Spleen (tissue), 11 donors: Measurements from ENCODE around the gene PGM3. TPM values are rescaled to one million over a fixed set of nuclear protein-coding genes. Genes with fewer than 3 reads are reported as not detected.

ENCODE experiments used
- DNase-seq: peaks from one replicate; pipeline ENCODE4 v3.0.0-alpha.2; 2020
- H3K27ac ChIP-seq, 8 donors: fragments of 200-600 bp; sonication (generic) in 7 of 8; 1 replicate in 4 of 8; 2 replicates in 4 of 8; pipeline versions ENCODE4 v1.5.0 to v1.8.0; 2016 to 2021; ENCODE audit warnings: inconsistent platforms in 4 of 8, mild to moderate bottlenecking in 4 of 8, moderate library complexity in 1 of 8
- H3K27me3 ChIP-seq, 7 donors: fragments of 200-600 bp; sonication (generic) in 6 of 7; replicated peaks in 1 of 7; 1 replicate in 4 of 7; 2 replicates in 3 of 7; pipeline versions ENCODE4 v1.5.0 to v1.8.0; 2016 to 2021; ENCODE audit warnings: inconsistent platforms in 3 of 7, mild to moderate bottlenecking in 1 of 7
- H3K36me3 ChIP-seq, 6 donors: fragments of 200-600 bp; sonication (generic) in 5 of 6; 1 replicate in 4 of 6; 2 replicates in 2 of 6; pipeline versions ENCODE4 v1.5.0 to v1.8.0; 2016 to 2021; ENCODE audit warnings: inconsistent platforms in 2 of 6
- H3K4me1 ChIP-seq, 6 donors: fragments of 200-600 bp; sonication (generic) in 5 of 6; 1 replicate in 3 of 6; 2 replicates in 3 of 6; pipeline versions ENCODE4 v1.5.0 to v1.8.0; 2016 to 2021; ENCODE audit warnings: inconsistent platforms in 3 of 6
- H3K4me3 ChIP-seq, 8 donors: fragments of 200-600 bp; sonication (generic) in 7 of 8; 1 replicate in 4 of 8; 2 replicates in 4 of 8; pipeline versions ENCODE4 v1.5.0 to v1.8.0; 2016 to 2021; ENCODE audit warnings: inconsistent platforms in 4 of 8, mild to moderate bottlenecking in 4 of 8, moderate library complexity in 2 of 8
- H3K9me3 ChIP-seq, 8 donors: fragments of 200-600 bp; sonication (generic) in 7 of 8; 1 replicate in 4 of 8; 2 replicates in 4 of 8; pipeline versions ENCODE4 v1.5.0 to v1.8.0; 2016 to 2021; ENCODE audit warnings: inconsistent platforms in 4 of 8
- CTCF ChIP-seq, 11 experiments: fragments of 200-600 bp in 7 of 11; fragments of 450-650 bp in 4 of 11; sonication (generic) in 4 of 11; IDR thresholded peaks in 8 of 11; conservative IDR thresholded peaks in 3 of 11; 1 replicate in 7 of 11; 2 replicates in 4 of 11; pipeline versions ENCODE4 v1.4.0 to v1.8.0; 2016 to 2021; ENCODE audit warnings: antibody characterized with exemption in 11 of 11, inconsistent platforms in 4 of 11, mild to moderate bottlenecking in 1 of 11
- POLR2A ChIP-seq, 3 donors: fragments of 450-650 bp; IDR thresholded peaks; one replicate each; pipeline ENCODE4 v1.5.1; 2017; ENCODE audit warnings: antibody characterized with exemption in 3 of 3, mild to moderate bottlenecking in 1 of 3
- POLR2AphosphoS5 ChIP-seq, 3 donors: sonication (generic); formaldehyde crosslinking; IDR thresholded peaks; one replicate each; pipeline ENCODE4 v1.5.1; 2017; ENCODE audit warnings: antibody characterized with exemption in 3 of 3
- WGBS, 5 donors: extraction: QIAGEN DNeasy Blood & Tissue Kit in 3 of 5; methylation state at CpG; one replicate each; pipeline versions ENCODE4 v1.1.5 to v1.1.7; 2013 to 2018; 5-methylcytosine and 5-hydroxymethylcytosine counted together
- intact Hi-C: fragments of 100-400 bp; cut with DNase I; formaldehyde crosslinking; loops from one replicate; pipeline ENCODE4 v1.15.0; 2023; ENCODE audit warnings: low total_unique reads
- polyA plus RNA-seq, 3 donors: library from polyadenylated mRNA; stranded (reverse); fragments of 200-250 nt; gene quantifications; one replicate each; pipeline ENCODE4 v1.2.1, GENCODE V29; 2013
- total RNA-seq, 7 donors: library from RNA; depleted of rRNA in 3 of 7; stranded (reverse); fragments of >200 nt in 3 of 7; fragmentation: NEBNext Ultra II Directional in 4 of 7; extraction: Animal tissue kit (Norgen Biotek cat#: 25700) in 4 of 7; gene quantifications; one replicate each; pipeline versions ENCODE4 v1.1.0 to v1.2.1, GENCODE V29; 2016 to 2021
- donor health status: healthy with polysubstance abuse.
- donor health status: DM: no; HTN: no; CAD: no; lungs with moderate emphysema.
- donor health status: DM: no; HTN: no; CAD: no.
- donor health status: Bipolar disorder and iron deficiency.
- donor health status: healthy.
- donor health status: DM: no; HTN: no; CAD: no.
- donor health status: DM: yes; HTN: yes; CAD: no.

PGM3 gene
- total and polyA plus RNA-seq, 10 donors = 3.5 to 32.9 (median 22.9) TPM

GRCh38 chr6:83160167-83160566 is 32.9 kb downstream of the PGM3 start:
- no peaks in the 10 kb centered on the region for H3K4me1 ChIP-seq
- no peaks in the 10 kb centered on the region for H3K9me3 ChIP-seq
- DNase-seq = no peak
- peaks cover 0 to 99% (median 64%) of the 10 kb centered on the region in 6 donors for H3K36me3 ChIP-seq
- H3K4me3 ChIP-seq = no peak overlapping the region
- TF ChIP-seq POLR2AphosphoS5 (IDR thresholded peaks at IDR 0.05) (no peak), POLR2A (IDR thresholded peaks at IDR 0.05) (no peak), CTCF (IDR thresholded peaks at IDR 0.05 in 8 of 11, conservative IDR thresholded peaks at IDR 0.05 in 3 of 11) (no peak)
- no peaks in the 10 kb centered on the region for H3K27me3 ChIP-seq
- intact Hi-C loops = no loop called here
- WGBS, 5 donors = 91 to 97% (median 93%) methylated on average over 1 of the region's 1 CpG
- no peak overlapping the region for H3K27ac ChIP-seq

GRCh38 chr6:83155794-83156193 is 37.3 kb downstream of the PGM3 start:
- WGBS, 5 donors = 88 to 92% (median 90%) methylated on average over 2 of the region's 2 CpGs
- no peaks in the 10 kb centered on the region for H3K27me3 ChIP-seq
- intact Hi-C loops = no loop called here
- peaks cover 0 to 100% (median 73%) of the 10 kb centered on the region in 6 donors for H3K36me3 ChIP-seq
- DNase-seq = no peak
- H3K4me3 ChIP-seq = no peak overlapping the region
- H3K9me3 ChIP-seq = no peaks in the 10 kb centered on the region
- H3K27ac ChIP-seq = no peak overlapping the region
- TF ChIP-seq CTCF (IDR thresholded peaks at IDR 0.05 in 8 of 11, conservative IDR thresholded peaks at IDR 0.05 in 3 of 11) (no peak), POLR2AphosphoS5 (IDR thresholded peaks at IDR 0.05) (no peak), POLR2A (IDR thresholded peaks at IDR 0.05) (no peak)
- no peaks in the 10 kb centered on the region for H3K4me1 ChIP-seq

- 91 to 98% (median 93%) methylated on average over 4 of the region's 4 CpGs for WGBS, 5 donors
- Histone ChIP-seq H3K36me3 (peaks cover 0 to 100% (median 59%) of the 10 kb centered on the region in 6 donors), H3K27ac (no peak overlapping the region), H3K4me1 (no peaks in the 10 kb centered on the region), H3K9me3 (no peaks in the 10 kb centered on the region), H3K4me3 (no peak overlapping the region), H3K27me3 (no peaks in the 10 kb centered on the region)
- TF ChIP-seq POLR2A (IDR thresholded peaks at IDR 0.05) (no peak), CTCF (IDR thresholded peaks at IDR 0.05 in 8 of 11, conservative IDR thresholded peaks at IDR 0.05 in 3 of 11) (no peak), POLR2AphosphoS5 (IDR thresholded peaks at IDR 0.05) (no peak)
- no peak for DNase-seq
- intact Hi-C loops = no loop called here
Observed at GRCh38 chr6:83153883-83154521, 39.1 kb downstream of the PGM3 start.

GRCh38 chr6:83152913-83153312 is 40.2 kb downstream of the PGM3 start:
- TF ChIP-seq POLR2AphosphoS5 (IDR thresholded peaks at IDR 0.05) = no peak
- TF ChIP-seq CTCF (IDR thresholded peaks at IDR 0.05 in 8 of 11, conservative IDR thresholded peaks at IDR 0.05 in 3 of 11) = no peak
- no peak for TF ChIP-seq POLR2A (IDR thresholded peaks at IDR 0.05)
- intact Hi-C loops = no loop called here
- WGBS, 5 donors = 67 to 95% (median 88%) methylated on average over 1 of the region's 1 CpG
- no peak for DNase-seq
- Histone ChIP-seq H3K36me3 (peaks cover 0 to 100% (median 58%) of the 10 kb centered on the region in 6 donors), H3K4me1 (no peaks in the 10 kb centered on the region), H3K9me3 (no peaks in the 10 kb centered on the region), H3K27ac (no peak overlapping the region), H3K4me3 (no peak overlapping the region), H3K27me3 (no peaks in the 10 kb centered on the region)
